GM18511 (cell line): ENCODE measurements around the gene RAI1.

Source experiments
- ATAC-seq: cut with Tn5 transposase; IDR thresholded peaks from one replicate; pipeline ENCODE4 v1.9.1; 2021; ENCODE audit warnings: mild to moderate bottlenecking, moderate library complexity; ENCODE audit not compliant: unreplicated experiment

RAI1 gene

DNA sequence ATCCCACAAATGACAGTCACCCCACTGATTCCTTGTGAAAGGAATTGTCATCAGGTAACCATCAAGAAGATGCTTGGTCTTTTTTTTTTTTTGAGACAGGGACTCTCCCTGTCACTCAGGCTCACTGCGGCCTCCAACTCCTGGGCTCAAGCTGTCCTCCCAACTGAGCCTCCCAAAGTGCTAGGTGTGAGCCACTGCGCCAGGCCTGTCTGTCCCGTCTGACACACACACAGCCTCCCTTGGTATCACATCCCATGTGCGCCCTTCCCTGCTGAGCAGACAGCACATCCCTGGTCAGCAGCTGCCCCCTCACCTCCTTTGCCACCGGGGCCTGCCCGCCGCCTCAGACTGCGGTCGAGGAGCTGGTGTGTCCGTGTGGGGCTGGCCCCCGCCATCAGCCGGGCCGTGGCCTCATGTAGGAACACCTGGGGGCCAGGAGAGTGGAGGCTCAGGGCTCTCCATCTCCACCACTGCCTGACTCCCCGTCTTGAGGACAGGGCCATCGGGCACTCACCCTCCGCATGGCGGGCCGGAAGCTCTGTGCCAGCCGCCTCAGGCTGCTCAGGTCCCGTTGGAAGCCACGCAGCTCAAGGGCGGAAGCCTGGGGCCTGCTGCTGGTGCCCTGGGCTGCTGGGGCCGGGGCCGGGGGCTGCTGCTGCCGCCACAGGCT lies 131.9 kb downstream of the RAI1 start:
- ATAC-seq: no peak

DNA sequence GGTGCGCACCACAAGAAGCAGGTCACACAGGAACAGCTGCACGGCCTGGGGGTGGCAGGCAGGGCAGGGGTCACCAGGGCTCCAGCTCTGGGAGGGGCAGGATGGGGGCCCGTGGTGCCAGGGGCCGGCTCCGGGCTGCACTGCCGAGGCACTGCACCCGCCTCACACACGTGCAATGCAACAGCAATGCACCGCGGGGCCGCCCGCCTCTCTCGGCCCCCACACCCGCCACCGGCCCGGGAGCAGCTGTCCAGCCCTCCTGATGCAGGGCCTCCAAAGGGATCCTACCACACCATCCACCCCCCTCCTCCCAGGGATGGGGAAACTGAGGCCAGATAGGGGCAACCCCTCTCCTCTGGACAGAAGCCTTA lies 132.5 kb downstream of the RAI1 start:
- ATAC-seq: no peak

DNA sequence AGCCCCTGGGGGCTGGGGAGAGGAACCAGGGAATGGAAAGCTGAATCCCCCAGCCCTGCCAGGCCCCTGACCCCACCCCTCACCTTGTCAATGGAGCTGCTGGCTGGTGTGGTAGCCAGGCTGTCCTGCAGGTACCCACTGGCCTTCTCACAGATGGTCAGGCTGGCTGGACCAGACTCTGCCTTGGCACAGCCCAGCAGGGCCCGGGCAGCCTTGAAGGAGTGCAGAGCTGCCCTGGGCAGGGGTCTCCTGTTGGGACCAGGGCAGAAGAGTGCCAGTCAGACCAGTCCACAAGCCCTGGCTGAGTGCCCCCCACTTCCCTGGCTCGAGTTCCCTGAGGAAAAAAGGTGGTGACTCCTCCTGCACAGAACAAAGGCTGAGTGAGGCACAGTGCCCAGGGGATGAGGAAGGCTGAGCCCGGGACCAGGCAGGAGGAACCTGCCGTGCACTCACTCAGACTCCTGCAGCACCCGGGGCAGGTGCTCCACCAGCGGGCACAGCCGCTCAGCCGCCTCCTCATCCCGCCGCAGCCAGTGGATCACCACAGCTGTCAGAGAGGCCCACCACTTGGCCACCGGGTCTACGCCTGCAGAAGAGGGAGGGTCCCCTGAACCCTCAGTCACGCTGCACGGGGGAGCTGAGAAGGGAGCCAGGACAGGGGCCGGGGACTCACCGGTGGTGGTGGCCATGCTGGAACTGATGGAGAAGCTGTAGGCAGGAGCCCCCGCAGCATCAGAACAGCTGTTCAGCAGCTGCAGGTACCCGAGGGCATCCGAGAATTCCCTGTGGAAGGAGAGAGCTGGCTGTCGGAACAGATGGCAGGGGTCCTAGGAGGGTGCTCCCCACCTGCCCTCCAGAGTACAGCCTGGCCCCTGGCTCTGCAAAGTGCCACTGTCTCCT lies 133.2 kb downstream of the RAI1 start:
- no peak for ATAC-seq

DNA sequence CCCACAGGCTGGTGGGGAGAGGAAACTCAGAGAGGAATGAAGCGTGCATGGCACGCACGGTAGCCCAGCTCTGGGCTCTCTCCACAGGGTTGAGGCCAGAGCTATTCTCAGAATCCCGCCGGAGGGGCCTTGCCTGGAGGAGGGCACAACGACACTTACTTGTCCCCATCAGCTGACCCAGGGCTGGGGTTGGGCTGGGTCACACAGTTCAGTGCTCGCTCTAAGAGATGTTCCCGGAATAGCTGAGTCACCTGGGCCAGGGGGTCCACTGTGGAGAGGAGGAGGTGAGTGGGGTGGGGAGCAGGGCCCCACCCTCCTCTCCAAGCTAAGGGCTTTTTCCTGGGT lies 133.8 kb downstream of the RAI1 start:
- no peak for ATAC-seq

DNA sequence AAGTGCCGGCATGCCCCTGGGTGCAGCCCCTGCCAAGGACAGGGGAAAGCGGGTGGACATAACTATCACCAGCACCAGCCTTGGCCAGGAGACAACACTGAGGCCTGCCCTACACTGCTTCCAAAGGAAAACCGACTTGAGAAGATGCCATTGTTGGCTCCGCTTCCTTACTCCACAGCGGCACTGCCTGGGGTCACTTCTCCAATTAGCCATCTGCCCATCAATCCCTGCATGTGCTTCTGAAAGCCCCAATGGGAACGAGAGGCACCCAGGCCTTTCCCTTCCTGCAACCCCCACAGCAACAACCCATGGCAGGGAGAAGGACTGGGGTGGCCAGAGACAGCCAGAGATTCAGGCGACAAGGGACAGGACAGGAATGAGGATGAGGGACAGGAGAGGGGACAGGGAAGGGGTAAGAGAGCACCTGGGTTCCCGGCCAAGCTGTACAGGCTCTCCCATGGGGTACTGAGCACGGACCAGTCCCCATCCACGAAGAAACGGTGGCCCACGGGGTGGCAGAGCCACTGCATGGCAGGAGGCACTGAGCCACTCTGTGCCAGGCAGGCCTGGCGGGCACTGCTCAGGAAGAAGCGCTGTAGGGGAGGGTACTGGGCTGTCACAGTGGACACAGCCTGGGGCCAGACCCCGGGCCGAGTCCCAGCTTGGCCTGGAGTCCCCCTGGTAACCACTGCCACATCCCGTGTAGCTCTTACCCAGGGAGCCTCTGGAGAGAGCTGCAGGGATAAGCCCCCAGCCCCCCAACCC lies 134.4 kb downstream of the RAI1 start:
- no peak for ATAC-seq

DNA sequence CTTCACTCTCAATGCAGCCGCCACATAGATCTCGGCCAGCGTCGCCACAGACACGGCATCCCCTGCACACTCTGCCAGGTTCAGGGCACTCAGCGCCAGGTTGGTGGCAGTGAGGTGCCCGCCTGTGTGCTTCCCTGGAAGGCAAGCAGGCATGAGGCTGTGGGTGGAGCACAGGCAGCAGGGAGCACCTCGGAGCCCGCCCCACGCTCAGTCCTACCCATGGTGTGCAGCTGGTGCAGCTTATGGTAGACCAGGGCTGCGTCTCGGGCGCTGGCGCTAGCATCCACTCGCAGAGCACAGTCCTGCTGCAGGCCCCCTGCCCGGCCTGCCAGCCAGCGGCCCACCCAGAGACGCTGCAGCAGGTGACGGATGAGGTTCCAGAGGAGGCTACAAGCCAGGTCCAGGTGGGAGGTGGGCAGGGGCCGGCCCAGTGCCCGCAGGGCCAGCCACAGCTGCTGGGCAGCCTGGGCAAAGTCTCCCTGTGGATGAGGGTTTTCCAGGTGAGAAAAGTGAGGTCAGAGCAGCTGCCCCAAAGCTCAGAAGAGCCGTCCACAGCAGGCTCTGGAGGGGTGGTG lies 135.1 kb downstream of the RAI1 start:
- ATAC-seq: no peak

GRCh38 chr17:17816831-17817551 lies 135.7 kb downstream of the RAI1 start:
- ATAC-seq: no peak

DNA sequence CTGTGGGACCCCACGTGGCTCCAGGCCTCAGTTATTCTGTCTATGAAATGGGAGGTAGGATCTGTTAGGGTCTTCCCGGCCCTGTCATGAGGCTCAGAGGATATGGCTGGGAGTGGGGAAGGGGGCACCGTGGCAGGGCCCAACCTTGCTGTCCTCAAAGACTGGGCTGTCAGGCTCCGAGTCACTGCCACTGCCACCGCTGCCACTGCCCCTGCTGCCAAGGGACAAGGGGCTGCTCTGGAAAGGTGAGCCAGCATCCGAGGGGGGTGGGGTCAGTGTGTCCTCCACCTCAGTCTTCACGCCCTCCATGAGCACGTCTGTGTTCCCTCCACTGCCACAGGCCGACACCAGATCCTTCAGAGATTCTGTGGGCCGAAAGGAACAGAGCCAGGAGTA lies 136.3 kb downstream of the RAI1 start:
- no peak for ATAC-seq

- no peak for ATAC-seq
Measured at GRCh38 chr17:17818088-17818526, 136.8 kb downstream of the RAI1 start.

- ATAC-seq: no peak
Measured at GRCh38 chr17:17819111-17819510, 137.9 kb downstream of the RAI1 start.

DNA sequence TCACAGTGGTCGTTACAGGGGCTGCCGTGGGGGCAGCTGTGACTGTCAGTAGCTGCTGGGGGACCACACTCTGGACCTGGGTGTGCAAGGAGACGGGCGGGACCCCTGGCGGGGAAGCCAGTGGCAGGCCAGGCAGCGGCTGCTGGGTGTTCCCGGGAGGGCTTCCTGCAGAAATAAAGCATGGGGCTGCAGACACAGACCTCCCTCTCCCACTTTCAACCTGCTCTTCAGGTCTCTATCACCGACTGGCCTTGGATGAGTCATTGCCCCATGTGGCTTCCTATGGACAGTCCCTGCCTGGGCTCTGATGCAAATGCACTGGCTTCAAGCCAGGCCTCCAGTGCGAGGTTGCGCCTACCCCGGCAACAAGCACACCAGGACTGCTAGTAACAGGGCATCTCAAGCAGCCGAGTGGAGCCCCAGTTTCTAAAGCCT lies 138.3 kb downstream of the RAI1 start:
- peak; percentile 55 for ATAC-seq

- ATAC-seq: no peak
Measured at GRCh38 chr17:17820046-17820445, 138.8 kb downstream of the RAI1 start.

GRCh38 chr17:17820463-17821158 lies 139.4 kb downstream of the RAI1 start:
- no peak for ATAC-seq

DNA sequence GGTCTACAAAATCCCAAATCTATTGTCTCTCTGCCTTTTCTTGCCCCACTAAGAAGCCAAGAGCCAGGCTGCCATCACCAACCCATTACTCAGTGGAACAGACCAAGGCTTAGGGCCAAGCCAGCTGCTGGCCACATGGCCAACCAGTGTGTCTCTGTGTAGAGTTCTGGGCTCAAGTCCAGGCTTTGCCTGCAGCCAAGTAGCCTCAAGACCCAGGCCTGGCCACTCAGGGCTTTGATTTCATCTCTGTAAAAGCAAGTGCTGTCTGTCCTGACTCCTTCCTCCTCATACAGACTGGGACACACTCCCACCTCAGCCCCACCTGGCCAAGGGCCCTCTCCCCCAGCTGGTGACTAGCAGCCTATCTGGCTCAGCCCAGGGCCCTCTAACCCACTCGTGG lies 140.9 kb downstream of the RAI1 start:
- ATAC-seq: no peak

- ATAC-seq: no peak
Measured at GRCh38 chr17:17822616-17823015, 141.4 kb downstream of the RAI1 start.

GRCh38 chr17:17823433-17824118 lies 142.3 kb downstream of the RAI1 start:
- peak; percentile 75 for ATAC-seq

DNA sequence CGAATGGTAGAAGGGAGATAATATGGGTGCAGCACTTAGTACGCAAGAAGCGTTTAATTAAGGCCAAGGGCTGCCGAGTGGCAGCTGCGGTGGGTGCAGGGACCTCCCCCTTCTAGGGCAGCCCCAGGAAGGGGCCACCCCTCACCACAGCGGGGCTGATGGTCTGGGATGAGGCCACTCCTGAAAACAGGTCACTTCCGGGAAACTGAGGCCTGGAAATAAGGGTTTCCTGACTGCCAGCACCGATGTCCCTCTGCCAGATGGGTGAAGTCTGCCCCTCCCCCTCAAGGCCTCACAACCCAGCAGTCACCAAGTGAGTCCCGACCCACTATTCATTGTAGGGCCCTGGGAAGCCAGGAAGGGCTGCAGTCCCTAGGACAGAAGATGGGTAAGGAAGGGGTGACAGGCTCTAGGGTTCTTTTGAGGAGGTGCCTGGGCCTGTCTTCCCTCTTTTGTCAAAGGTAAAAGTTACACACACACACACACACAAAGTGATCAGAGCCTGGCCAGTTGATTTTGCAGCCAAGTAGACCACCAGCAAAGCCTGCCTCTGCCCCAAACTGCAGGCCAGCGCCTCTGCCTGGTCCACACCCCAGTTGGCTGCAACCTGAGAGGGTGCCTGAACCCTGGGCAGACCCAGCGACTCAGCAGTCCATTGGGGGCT lies 143.0 kb downstream of the RAI1 start:
- ATAC-seq: no peak

GRCh38 chr17:17824783-17825614 lies 143.7 kb downstream of the RAI1 start:
- no peak for ATAC-seq
